Non-pigmented ciliary epithelial cell (primary cell): ENCODE data around the gene D2HGDH.
"Not testable (repeated sequence)": the region's sequence is repeated elsewhere in the genome, so short reads cannot be mapped to it uniquely, and the experiment has no call there.

Source experiments
- DNase-seq: peaks from one replicate; pipeline ENCODE4 v3.0.0-alpha.2; 2010; ENCODE audit warnings: low read depth

D2HGDH gene

GRCh38 chr2:241794250-241794823 lies 59.9 kb downstream of the D2HGDH start:
- DNase-seq, result no peak

- DNase-seq, result no peak
These were observed 60.9 kb downstream of the D2HGDH start for GRCh38 chr2:241795021-241795999.

GRCh38 chr2:241796209-241796608 lies 61.8 kb downstream of the D2HGDH start:
- DNase-seq, result no peak

GRCh38 chr2:241796610-241797138 lies 62.2 kb downstream of the D2HGDH start:
- no peak for DNase-seq

GRCh38 chr2:241797441-241798080 lies 63.1 kb downstream of the D2HGDH start:
- no peak for DNase-seq

GRCh38 chr2:241798081-241798630 lies 63.7 kb downstream of the D2HGDH start:
- no peak for DNase-seq

- no peak for DNase-seq
These were observed 64.4 kb downstream of the D2HGDH start for GRCh38 chr2:241798631-241799521.

GRCh38 chr2:241799522-241800197 lies 65.2 kb downstream of the D2HGDH start:
- DNase-seq, result no peak

- not testable (repeated sequence) for DNase-seq
These were observed 65.9 kb downstream of the D2HGDH start for GRCh38 chr2:241800198-241800903.

GRCh38 chr2:241801611-241802420 lies 67.4 kb downstream of the D2HGDH start:
- DNase-seq, result no peak

GRCh38 chr2:241802421-241803318 lies 68.2 kb downstream of the D2HGDH start:
- no peak for DNase-seq

- no peak for DNase-seq
These were observed 69.2 kb downstream of the D2HGDH start for GRCh38 chr2:241803387-241804325.

GRCh38 chr2:241804326-241805229 lies 70.1 kb downstream of the D2HGDH start:
- DNase-seq, result no peak

- not testable (repeated sequence) for DNase-seq
These were observed 71.8 kb downstream of the D2HGDH start for GRCh38 chr2:241806217-241806616.

- DNase-seq, result no peak
These were observed 73.8 kb downstream of the D2HGDH start for GRCh38 chr2:241808051-241808720.
